ENCODE measurements around the gene RGS6.
A peak's percentile ranks its signal among the peaks of the same experiment; 100 is the strongest.

Gene RGS6

GRCh38 chr14:72243309-72244293 lies 311.4 kb downstream of the RGS6 start:
- DNase-seq (ENCODE audit: low spot score), result no peak

- DNase-seq (ENCODE audit: low spot score), result no peak
Observed at GRCh38 chr14:72247896-72248465, 315.8 kb downstream of the RGS6 start.

DNA sequence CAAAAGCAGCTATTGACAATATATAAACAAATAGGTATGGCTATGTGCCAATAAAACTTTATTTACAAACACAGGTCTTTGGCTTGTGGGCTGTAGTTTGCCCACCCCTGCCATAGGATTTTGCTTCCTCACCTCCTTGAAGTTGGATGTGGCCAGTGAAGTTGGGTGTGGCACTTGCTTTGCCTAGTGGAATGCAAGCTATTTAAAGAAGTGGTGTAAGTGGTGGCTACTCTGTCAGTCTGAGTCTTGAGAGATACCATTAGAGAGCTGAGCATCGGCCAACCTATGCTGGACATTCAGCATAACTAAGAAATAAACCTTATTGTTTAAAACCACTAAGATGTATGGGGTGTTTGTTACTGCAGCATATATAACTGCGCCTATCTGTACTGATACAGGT lies 321.3 kb downstream of the RGS6 start:
- DNase-seq (ENCODE audit: low spot score), result no peak

GRCh38 chr14:72254202-72254936 lies 322.1 kb downstream of the RGS6 start:
- no peak for DNase-seq (ENCODE audit: low spot score)

GRCh38 chr14:72254937-72255472 lies 322.8 kb downstream of the RGS6 start:
- no peak for DNase-seq (ENCODE audit: low spot score)

DNA sequence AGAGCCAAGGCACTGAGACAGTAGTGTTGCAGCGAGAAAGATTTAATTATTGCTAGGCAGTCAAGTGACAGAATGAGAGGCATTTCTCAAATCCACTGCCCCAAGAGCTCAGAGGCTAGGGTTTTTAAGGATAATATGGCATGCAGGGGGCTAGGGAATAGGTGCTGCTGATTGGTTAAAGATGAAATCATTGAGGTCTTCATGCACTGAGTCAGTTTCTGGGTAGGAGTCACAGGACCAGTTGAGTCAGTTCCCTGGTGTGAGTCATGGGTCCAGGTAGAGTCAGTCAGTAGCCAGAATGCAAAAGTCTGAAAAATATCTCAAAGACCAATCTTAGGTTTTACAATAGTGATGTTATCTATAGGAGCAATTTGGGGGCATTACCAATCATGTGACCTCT lies 323.8 kb downstream of the RGS6 start:
- DNase-seq (ENCODE audit: low spot score), result no peak

DNA sequence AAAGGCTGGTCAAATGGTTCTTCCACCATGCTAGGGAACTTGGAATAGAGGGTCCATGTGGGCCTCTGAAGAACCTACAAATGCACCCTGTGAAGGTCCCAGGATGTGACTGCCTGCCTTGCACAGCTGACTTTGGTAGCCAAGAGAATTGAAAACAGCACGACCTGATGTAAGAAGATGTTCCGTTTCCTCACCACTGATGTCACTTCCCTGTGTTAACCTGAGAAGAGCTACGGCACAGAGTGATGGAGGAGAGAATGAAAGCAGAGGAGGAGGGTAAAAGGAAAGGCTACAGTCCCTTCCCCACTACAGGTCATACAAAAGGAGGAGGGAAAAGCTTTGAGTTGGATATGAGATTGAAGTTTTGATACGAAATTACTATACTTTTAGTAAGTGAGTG lies 328.8 kb downstream of the RGS6 start:
- no peak for DNase-seq (ENCODE audit: low spot score)

DNA sequence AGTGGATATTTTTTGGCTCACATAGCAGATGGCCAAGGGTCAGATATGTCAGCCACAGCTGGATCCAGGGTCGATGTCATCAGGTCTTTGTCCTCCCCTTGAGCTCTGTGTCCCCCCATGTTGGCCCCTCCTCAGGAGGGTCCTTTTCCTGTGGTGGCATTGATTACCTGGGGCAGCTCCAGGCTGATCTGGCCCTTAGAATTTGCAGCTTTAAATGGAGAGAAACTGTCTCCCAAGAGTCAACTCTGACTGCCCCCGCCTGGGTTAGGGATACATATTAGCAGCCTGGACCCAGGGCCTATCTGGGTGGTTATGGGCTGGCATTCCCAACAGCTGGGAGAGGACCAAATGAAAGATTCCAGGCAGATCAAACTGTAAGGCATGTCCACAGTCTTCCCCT lies 330.5 kb downstream of the RGS6 start:
- no peak for DNase-seq (ENCODE audit: low spot score)

DNA sequence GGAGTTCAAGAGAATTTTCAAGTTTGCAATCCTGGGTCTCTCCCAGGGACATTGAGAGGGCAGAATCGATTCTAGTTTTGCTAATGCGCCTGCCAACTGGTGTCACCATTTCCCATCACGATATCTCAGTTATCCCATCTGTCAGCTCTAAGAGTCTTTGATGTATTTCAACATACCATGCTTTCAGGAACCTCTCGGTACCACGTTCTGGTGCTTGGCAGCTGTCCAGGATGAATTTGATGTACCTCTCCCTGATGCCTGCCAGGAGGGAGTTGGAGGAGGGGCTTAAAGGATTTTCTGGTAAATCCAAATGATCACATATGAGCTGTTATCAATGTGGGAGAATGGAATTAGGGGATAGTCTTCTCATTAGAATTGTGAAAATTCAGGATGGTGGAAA lies 332.5 kb downstream of the RGS6 start:
- DNase-seq (ENCODE audit: low spot score), result no peak

DNA sequence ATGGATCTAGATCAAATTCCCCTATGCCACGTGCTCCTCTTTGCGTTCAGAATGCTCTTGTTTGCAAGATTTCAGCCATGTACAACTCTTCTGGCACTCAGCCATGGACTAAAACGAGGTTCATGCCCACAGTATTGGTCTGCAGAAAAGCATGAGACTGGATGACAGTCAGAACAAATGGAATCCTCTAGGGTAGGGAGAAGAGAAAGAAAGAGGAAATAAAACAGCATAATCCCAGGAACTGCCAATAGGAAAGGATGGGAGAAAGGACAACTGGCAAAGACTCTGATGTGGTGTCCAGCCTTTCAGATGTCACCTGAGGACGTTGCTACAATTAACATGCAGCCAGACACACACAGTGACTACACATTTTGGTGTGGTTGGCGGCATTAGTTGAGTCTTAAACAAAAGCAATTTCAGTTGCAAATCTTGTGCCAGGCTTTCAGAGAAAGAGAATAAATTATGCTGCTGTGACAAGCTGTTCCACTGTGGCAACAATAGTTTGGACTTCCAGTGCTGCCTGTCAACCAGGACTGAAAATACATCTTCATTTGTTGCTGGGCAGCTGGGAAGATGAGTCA lies 338.0 kb downstream of the RGS6 start:
- DNase-seq (ENCODE audit: low spot score), result no peak

DNA sequence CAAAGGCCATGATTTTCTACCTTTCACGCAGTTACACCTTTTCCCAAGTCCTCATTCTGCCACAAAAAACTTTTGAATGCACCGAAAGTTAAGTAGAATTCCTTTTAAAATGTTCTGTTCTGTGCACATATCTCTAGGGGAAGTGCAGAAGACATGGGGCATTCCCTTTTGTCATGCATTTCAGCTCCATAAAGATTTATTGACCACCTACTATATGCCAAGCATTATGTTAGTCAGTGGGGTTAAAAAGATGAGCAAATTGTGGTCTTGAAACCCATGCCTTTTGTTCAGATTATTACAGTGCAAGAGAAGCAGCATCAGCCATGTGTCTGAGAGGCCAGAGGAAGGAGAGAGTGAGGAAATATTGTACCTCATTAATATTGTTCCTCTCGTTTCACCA lies 338.5 kb downstream of the RGS6 start:
- DNase-seq (ENCODE audit: low spot score), result no peak

GRCh38 chr14:72275242-72275641 lies 343.0 kb downstream of the RGS6 start:
- no peak for DNase-seq (ENCODE audit: low spot score)

GRCh38 chr14:72278316-72278715 lies 346.1 kb downstream of the RGS6 start:
- DNase-seq (ENCODE audit: low spot score), result no peak

DNA sequence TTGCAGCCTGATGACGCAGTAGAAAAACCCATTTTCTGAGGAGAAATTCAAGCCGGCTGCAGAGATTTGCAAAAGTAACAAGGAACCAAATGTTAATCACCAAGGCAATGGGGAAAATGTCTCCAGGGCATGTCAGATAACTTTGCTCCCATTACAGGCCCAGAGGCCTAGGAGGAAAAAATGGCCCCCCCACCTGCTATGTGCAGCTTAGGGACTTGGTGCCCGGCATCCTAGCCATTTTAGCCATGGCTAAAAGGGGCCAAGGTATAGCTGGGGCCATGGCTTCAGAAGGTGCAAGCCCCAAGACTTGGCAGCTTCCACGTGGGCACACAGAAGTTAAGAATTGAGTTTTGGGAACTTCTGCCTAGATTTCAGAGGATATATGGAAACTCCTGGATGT lies 351.9 kb downstream of the RGS6 start:
- no peak for DNase-seq (ENCODE audit: low spot score)

DNA sequence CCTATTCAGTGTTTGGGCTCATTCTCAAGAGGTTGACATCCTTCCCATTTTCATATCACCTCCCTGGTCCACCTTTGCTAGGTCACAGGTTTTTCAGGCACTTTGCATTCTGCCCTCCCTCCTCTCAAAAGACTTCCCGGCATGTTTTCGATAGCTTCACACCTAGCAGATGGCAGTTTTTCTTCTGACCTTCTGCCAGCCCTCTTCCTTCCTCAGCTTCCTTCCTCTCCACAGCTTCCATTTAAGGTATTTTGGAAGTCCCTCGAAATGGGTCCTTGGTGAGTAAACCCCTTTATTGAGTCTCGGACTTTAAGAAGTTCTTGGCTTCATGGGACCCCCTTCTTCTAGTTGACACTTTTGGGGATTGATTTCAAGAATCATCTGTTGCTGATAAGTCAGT lies 358.0 kb downstream of the RGS6 start:
- no peak for DNase-seq (ENCODE audit: low spot score)

GRCh38 chr14:72291908-72292688 lies 359.9 kb downstream of the RGS6 start:
- peak; percentile 49 for DNase-seq (ENCODE audit: low spot score)

GRCh38 chr14:72292689-72293024 lies 360.4 kb downstream of the RGS6 start:
- no peak for DNase-seq (ENCODE audit: low spot score)

DNA sequence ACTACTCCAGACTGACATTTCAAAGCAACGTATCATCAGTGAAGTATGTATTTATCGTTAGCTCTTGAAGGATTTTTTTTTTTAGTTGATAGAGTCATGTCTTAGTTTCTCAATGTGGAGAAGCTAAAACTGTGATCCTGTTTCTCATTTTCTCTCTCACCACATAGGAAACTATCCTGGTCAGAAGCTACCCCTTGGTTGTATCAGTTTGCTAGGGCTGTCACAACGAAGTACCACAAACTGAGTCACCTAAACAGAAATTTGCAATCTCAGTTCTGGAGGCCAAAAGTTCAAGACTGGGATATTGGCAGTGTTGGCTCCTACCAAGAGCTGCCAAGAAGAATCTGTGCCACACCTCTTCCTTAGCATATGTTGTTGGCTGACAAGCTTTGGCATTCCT lies 369.1 kb downstream of the RGS6 start:
- DNase-seq (ENCODE audit: low spot score), result no peak

- DNase-seq (ENCODE audit: low spot score), result no peak
Observed at GRCh38 chr14:72303930-72304329, 371.7 kb downstream of the RGS6 start.

- DNase-seq (ENCODE audit: low spot score), result no peak
Observed at GRCh38 chr14:72305561-72305960, 373.3 kb downstream of the RGS6 start.

GRCh38 chr14:72308967-72309485 lies 376.8 kb downstream of the RGS6 start:
- no peak for DNase-seq (ENCODE audit: low spot score)
